ENCODE measurements around the gene FHOD3.

FHOD3 gene

DNA sequence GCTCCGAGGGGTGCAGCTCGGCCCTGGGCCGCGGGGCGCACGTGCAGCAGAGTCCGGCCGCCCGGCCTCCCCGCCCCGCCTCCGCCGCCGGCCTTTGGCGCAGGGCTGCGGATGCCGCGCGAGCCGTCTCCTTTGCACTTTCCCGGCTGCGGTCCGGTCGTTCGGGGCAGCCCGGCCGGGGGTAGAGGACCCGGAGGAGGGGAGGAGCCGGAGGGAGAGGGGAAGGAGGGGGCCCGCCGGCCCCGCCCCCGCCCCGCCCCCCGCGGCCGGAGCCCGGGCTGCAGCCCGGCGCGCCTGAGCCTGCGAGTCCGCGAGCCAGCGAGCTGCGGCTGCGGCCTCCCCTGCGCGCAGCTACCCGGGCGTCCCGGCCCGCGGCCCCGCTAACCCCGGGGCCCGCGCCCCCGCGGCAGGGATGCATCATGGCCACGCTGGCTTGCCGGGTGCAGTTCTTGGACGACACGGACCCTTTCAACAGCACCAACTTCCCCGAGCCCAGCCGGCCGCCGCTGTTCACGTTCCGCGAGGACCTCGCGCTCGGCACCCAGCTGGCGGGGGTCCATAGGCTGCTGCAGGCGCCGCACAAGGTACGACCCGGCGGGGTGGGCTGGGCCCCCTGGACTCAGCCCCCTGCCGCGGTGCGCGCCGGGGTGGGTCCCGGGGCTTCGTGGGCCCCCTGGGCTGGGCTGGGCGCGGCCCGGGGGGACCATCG, at the start of gene FHOD3:
FHOD3 (plus strand) TSS at position 297 of the 709 bp plus-strand sequence; CDS start at position 420, 123 bp downstream.
- DNase-seq (ENCODE audit: low read depth, low spot score), result no peak

DNA sequence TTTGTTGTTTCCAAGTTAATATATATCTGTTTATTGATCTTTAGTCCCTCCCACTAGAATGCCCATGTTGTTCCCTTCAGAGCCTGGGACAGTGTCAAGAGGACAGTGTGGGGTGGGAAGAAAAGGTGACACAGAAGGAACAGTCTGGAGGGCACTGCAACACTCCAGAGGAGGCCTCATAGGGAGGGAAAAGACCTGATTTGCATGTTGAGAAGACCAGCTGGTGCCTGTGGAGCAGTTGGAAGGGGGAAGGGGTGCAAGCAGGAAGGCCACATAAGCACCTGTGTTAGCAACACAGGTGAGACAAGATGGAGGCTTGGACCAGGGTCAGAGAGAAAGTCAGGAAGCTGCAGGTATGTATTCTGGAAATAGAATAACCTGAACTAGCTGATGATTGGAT, 48.1 kb upstream of the FHOD3 start:
- DNase-seq (ENCODE audit: low read depth, low spot score), result no peak

DNA sequence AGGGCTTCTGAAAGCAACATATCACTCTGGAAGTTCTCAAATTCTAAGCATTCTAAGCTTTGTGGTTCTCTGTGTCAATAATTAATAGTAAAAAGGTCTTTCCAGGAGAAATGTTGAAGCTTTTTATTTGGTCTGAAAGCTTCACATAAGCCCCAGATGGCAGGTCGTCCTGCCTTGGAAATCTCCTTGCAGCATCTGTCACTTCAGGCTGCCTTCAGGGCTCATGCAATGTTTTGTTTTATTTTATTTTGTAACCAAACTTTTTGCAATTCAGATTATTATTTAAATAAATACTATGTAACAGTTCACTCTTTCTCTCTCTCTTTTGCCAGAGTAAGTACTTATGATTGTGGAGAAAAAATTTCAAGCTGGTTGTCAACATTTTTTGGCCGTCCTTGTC, 46.7 kb upstream of the FHOD3 start:
- no peak for DNase-seq (ENCODE audit: low read depth, low spot score)

DNA sequence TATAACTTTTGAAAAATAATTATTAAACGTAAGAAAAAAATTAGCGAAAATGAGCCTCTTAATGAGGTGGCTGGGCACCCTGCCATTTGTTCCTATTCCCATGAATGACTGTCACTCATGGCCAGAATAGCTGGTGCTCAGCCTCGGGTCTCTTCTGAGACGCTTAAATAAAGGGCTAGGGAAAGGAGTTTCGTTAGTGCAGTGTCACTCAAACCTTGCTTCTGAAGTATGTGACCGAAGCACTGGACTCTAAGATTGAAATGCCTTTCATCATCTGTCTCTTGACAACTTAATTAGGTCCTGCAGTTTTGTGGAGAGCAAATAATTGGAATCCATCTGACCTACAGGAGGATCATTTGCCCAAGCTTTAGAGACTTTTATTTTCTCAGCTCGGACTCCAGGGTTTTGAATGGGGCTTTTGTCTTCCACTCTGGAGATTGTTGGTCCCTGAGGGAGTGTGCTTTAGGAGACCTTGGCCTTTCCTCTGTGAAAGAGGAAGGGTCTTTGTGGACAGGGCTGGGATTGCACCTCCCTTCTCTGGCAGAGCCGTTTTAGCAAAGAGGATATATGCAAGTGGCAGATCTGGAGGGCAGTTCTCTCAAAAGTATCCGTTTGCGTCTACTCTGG, 42.3 kb upstream of the FHOD3 start:
- DNase-seq (ENCODE audit: low read depth, low spot score), result no peak

DNA sequence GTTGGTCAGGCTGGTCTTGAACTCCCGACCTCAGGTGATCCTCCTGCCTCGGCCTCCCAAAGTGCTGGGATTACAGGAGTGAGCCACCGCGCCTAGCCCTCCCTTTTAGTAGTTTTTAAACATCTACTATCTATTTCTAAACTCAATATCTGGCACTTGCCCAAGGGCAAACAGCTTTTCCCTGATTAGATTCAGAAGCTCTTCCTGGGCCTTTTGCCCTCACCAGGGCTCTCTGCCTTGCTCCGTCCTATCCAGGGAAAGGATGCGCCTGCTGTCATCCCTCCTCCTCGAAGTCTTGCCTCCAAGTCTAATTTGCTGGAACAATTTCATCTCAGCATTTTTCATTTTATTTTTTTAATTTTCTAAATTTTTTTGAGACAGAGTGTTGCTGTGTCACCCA, 41.4 kb upstream of the FHOD3 start:
- no peak for DNase-seq (ENCODE audit: low read depth, low spot score)

DNA sequence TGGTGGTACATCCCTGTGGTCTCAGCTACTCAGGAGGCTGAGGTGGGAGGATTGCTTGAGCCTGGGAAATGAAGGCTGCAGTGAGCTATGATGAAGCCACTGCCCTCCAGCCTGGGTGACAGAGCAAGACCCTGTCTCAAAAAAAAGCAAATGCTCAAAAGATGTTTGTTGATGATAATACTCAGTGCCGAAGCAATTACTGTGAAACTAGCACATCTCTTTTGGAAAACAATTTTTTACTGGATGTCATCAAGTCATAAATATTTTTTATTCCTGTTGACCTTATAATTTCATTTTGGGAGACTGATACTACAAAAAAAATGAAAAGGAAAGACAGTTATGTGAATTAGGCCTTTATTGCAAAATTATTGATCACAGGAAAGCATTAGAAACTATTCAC, 34.5 kb upstream of the FHOD3 start:
- no peak for DNase-seq (ENCODE audit: low read depth, low spot score)

DNA sequence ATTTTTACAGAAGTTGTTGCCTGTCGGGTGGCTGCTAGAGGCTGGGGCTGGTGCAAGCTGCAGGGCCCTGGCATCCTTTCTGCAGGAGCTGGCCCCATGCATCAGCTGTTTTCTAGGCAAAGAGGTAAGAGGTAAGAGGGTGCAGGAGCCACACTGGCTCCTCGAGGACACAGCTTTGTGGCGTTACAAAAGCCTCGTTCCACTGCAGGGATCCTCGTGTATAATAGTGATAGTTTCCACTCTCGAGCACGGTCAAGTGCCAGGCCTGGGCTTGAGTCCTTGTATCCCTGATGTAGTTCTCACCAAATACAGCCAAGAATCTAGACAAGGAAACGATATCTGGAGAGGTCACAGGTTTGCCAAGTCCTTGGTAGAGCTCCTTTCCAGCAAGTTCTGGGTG, 33.2 kb upstream of the FHOD3 start:
- DNase-seq (ENCODE audit: low read depth, low spot score), result no peak

DNA sequence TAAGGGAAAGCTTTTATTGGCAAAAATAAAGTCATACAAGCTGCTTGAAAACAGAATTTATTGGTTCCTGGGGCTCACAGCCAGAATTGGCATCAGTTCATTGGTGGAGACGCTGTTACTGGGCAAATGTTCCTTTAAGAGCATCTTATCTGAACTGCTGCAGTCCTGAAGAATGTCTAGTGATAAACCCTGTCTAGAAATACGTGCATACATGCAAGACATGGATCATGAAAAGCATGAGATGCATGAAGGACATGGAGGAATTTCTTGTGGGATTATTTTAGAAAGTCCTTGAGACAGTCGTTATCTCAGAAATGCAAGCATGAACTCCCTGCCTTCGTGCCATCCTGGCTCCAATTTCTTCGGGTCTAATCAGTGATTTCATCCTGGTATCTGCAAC, 32.5 kb upstream of the FHOD3 start:
- no peak for DNase-seq (ENCODE audit: low read depth, low spot score)

DNA sequence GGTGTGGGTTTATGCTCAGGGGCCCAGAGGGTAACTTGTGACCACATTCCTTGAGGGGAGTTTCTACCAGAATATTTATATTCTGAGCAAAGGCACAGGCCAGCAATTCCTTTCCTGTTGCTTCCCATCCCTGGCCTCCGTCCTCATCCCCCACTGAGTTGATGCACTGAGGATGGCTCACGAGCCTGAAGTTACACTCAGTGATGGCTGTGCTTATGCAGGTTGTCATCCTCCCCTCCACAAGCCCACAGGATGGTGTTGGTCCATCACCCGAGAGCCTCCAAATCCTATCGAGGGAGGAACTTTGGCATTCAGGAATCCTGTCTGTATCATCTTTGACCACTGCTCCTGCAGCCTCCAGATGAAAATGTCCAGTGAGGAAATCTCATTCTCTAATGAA, 28.4 kb upstream of the FHOD3 start:
- DNase-seq (ENCODE audit: low read depth, low spot score), result no peak

DNA sequence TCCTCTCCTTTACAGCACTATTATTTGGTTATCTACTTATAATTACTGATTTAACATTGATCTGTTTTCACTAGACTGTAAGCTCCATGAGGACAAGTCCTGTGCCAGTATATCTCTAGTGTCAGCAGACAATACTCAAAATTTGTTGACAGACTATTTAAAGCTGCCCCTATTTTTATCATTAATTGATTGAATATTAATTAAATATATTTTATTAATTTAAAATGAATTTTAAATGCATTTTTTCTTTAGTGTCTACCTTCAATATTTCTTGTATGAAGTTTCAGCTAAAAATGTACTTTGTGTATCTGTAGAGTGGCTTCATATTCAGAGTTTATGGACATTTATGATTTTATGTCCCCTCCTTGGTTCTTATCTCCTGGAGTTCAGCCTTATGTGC, 26.4 kb upstream of the FHOD3 start:
- no peak for DNase-seq (ENCODE audit: low read depth, low spot score)

DNA sequence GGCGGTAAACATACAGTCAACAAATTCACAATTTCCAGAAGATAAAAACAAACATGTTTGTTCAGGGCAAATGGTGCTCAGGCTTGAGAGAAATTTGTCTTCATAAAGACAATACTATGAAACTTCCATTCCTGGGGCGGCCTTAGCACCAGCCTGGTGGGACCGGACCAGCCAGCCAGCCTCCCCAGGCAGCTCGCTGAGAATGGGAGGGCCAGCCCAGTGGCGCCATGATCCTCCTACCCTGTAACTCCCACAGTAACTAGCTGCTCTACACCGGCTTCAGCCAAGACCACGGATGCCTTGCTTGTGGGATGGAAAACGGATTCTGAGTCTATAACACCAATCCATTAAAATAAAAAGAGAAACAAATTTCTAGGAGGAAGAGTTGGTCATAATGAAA, 24.2 kb upstream of the FHOD3 start:
- no peak for DNase-seq (ENCODE audit: low read depth, low spot score)

DNA sequence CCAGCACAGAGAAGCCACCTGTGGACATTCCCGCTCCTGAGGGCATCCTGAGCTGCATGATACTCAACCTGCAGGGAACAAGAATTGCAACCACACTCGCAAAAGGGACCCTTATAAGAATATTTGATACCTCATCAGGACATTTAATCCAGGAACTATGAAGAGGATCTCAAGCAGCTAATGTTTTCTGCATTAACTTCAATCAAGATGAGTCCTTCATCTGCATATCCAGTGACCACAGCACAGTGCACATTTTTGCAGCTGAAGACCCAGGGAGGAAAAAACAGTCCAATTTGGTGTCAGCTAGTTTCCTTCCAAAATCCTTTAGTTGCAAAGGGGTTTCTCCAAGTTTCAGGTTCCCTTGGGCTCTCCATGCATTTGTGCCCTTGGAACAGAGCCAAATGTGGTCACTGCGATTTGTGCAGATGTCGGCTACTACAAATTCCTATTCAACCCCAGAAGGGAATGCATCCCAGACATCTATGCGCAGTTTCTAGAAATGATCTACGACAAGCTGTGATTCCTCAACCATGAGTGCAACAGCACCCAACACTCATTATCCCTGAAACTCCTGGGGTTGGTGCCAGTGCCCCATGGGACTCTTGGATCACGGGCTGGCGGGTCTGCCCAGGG, 23.3 kb upstream of the FHOD3 start:
- DNase-seq (ENCODE audit: low read depth, low spot score), result no peak

DNA sequence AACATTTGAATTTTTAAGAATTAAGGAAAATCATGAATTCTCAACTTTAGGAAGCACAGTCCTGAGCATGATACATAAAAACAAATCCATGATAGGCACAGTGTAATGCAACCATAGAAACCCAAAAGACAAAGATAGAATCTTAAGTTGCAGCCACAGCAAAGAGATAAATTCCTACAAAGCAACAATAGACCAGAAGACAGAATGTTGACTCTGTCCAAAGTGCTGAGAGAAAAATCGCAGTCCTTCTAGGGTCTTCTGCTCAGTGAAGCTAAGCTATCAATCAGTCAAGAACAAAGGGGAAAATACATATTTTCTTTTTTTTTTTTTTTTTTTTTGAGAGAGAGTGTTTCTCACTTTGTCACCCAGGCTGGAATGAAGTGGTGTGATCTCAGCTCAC, 22.0 kb upstream of the FHOD3 start:
- DNase-seq (ENCODE audit: low read depth, low spot score), result no peak

DNA sequence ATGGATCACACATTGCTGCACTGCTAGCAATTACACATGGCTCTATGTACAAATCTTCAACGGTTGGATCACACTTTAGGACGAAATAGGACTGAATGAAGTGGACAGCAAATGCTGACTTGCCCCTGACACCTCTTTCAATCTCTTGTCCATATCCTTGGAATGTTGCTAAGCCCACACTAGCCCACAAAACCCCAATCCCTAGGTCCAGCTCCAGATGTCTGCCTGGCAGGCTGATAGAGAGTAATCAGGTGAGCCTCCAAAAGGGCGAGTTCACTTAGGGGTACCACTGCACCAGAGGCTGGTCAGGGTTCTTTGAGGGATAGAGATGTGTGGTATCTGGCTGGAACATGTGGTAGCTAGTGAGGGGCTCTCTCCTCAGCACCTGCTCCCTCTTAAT, 18.5 kb upstream of the FHOD3 start:
- no peak for DNase-seq (ENCODE audit: low read depth, low spot score)

DNA sequence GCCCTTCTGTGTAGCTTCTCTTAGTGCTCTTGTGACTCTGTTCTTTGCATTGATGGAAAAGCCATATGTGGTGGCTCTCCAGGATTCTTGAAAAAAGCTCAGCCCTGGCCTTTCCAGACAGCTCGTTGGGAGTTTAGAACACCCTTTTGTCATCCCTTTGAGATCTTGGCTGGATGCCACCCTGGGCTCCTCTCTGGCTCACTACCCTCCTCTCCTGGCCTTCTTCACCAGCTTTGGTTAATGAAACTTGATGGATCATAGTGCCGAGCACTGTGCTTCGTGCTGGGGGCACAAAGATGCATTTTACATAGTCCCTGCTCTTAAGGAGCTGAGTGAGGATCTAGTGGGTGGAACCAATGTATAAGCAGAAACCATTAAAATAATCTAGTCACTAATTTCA, 15.6 kb upstream of the FHOD3 start:
- DNase-seq (ENCODE audit: low read depth, low spot score), result no peak

DNA sequence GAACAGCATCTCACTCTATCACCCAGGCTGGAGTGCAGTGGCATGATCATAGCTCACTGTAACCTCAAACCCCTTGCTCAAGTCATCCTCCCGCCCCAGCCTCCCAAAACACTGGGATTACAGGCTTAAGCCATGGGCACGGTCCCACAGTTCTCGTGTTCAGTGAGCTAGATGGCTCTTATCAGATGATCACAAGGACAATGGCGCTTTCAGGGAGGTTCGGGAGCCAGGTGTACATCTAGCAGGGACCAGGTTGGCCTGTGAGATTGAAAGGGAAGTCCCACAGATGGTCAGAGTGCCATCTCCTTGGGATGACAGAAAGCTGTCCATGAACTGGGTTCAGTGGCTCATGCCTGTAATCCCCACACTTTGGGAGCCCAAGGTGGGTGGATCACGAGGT, 14.1 kb upstream of the FHOD3 start:
- DNase-seq (ENCODE audit: low read depth, low spot score), result no peak

DNA sequence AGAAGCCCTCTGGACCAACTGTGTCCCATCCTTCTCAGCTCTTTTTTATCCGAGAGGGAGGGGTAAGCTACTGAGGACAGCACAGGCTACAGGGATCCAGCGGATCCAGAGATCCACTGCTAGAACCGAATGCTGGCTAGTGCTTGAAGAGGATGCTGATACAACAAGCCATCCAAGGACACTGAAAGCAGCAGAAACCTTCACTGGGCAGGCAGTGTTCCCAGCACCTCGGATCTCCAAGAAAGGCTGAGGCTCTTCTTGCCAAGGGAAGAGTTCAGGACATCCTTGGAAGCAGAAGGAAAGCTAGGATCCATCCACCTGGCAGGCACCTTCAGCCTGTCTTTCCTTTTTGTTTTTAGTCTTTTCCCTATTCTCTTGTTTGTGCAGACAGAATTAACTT, 13.2 kb upstream of the FHOD3 start:
- no peak for DNase-seq (ENCODE audit: low read depth, low spot score)

DNA sequence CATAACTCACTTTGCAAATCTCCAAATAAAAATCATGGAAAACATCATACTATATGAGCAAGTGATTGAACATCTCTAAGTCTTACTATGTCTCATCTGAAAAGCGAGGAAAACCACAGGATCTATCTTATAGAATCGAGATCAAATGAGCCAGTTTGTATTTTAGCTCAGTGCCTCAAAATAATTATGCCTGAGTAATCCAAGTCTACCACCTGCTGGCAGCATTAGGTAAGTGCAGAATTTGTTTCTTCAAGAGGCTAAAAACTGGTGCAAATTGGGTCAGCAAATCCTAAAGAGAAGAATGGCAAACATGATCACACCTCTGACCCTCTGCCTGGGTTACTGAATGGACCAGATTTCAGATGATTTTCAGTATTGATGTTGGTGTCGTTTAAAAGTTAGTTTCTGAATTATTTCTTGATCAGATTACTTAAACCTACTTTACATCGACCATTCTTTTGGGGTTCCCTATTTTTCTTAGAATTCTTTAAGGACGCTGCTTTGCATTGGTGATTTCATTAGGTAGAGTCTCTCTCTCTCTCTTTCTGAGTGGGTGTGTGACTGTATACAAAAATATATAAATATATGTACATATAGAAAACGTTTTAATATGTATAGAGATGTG, 12.7 kb upstream of the FHOD3 start:
- peak; percentile 28 for DNase-seq (ENCODE audit: low read depth, low spot score)

DNA sequence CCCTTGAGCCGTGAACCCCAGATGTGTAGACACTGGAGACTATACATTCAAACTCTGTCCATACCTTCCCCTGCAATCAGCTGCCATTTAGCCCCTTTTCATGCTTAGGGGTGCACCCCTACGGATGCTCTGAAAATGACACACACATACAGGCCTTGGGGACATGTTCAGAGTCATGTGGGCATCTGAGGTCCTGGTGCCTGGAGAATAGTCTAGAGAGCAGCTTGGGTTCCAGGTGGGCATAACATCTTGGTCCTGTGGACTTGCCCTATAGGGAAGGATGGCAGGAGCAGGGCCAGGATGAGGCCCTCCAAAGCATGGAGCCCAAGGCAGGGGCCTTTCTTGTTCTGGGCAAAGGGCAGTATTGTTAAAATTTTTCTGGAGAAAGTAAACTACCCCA, 9.9 kb upstream of the FHOD3 start:
- no peak for DNase-seq (ENCODE audit: low read depth, low spot score)

DNA sequence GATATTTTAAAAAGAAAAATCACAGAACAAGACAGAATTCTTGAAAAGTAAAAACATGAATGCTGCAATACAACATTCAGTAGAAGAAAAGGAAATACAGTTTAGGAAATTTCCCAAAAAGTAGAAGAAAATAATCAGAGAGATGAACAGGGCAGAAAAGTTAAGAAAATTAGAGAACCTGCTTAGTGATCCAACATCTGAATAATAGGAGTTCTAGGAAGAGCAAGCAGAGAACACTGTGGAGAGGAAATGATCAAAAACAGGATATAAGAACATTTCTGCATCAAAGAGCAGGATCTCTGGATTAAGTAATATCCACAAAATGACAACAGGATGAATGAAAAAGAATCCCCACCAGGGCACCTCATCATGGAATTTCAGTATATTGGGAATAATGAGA, 8.8 kb upstream of the FHOD3 start:
- DNase-seq (ENCODE audit: low read depth, low spot score), result no peak

DNA sequence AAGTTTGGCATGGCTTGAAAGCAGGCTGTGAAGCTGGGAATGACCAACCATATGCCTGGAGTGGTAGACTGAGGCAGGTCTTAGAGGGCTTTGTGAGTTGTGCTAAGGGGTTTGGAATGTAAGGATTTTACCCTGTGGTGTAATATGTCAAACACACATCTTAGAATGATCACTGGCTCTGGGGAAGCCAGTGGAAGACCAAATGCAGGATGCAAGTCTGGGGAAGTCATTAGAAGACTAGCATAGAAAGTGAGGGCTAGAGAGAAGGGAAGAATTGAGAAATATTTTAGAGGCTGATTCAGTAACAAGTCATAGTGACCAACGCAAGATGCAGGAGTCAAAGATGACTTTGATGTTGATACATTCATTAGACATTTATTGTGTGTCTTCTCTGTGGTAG, 3.5 kb upstream of the FHOD3 start:
- DNase-seq (ENCODE audit: low read depth, low spot score), result no peak

DNA sequence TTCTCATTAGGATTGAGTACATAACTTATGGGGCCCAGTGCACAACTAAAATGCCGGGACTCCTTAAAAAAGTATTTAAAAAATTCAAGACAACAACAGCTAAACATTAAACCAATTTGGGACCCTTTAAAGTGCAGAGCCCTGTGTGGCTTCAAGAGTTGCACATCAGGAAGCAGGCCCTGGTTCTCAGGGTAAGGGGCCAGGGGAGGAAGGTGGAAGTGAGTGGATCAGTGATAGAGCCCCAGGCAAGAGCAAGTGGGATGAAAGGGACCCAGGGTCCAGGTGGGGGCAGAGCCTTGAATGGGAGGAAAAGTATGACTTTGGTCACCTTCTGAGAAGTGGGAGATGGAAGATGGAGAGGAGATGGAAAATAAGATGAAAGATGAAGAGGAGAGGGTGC, 2.3 kb upstream of the FHOD3 start:
- no peak for DNase-seq (ENCODE audit: low read depth, low spot score)

DNA sequence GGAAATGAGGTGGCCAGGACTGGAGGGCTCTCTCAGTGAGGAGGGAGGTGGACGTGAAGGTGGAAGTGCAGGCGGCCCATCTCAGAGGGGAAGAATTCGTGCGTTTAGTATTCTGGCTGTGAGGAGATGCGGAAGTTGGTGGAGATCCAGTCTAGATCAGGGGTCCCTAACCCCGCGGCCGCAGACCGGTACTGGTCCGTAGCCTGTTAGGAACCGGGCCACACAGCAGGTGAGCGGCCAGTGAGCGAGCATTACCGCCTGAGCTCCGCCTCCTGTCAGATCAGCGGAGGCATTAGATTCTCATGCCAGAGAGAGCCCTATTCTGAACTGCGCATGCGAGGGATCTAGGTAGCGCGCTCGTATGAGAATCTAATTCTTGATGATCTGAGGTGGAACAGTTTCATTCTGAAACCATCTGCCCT, 1.6 kb upstream of the FHOD3 start:
- no peak for DNase-seq (ENCODE audit: low read depth, low spot score)
